Prostate gland (tissue), 2 donors: ENCODE data around the gene TGFB1I1.

Experiments
- POLR2A ChIP-seq: fragments of 450-650 bp; IDR thresholded peaks from one replicate; pipeline ENCODE4 v1.6.1; 2016; ENCODE audit warnings: antibody characterized with exemption, mild to moderate bottlenecking
- TF ChIP-seq, protein P1 (sequence below), 4 experiments: fragments of 200-600 bp in 2 of 4; fragments of 450-650 bp in 2 of 4; sonication (generic) in 2 of 4; IDR thresholded peaks; 1 replicate in 3 of 4; 2 replicates in 1 of 4; pipeline ENCODE4 v1.5.1; 2016 to 2019; ENCODE audit warnings: antibody characterized with exemption in 4 of 4, mild to moderate bottlenecking in 2 of 4, moderate library complexity in 2 of 4

DNA sequence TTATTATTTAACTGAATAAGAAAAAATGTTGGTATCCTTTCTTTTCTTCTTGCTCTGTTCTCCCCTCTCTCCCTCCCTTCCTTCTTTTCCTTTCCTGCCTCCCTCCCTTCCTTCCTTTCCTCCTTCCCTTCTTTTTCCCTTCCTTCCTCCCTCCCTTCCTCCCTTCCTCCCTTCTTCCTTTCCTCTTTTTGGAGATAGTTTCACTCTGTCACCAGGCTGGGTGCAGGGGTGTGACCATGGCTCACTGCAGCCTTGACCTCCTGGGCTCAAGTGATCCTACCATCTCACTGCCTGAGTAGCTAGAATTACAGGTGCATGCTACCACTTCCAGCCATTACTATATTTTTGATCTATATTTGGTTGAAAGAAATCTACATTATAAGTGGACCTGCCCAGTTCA, 41.9 kb downstream of the TGFB1I1 start:
- TF ChIP-seq, protein P1, sequence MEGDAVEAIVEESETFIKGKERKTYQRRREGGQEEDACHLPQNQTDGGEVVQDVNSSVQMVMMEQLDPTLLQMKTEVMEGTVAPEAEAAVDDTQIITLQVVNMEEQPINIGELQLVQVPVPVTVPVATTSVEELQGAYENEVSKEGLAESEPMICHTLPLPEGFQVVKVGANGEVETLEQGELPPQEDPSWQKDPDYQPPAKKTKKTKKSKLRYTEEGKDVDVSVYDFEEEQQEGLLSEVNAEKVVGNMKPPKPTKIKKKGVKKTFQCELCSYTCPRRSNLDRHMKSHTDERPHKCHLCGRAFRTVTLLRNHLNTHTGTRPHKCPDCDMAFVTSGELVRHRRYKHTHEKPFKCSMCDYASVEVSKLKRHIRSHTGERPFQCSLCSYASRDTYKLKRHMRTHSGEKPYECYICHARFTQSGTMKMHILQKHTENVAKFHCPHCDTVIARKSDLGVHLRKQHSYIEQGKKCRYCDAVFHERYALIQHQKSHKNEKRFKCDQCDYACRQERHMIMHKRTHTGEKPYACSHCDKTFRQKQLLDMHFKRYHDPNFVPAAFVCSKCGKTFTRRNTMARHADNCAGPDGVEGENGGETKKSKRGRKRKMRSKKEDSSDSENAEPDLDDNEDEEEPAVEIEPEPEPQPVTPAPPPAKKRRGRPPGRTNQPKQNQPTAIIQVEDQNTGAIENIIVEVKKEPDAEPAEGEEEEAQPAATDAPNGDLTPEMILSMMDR (IDR thresholded peaks at IDR 0.05) = no peak
- TF ChIP-seq POLR2A = no peak
